ENCODE results near the gene DUSP8. TPM values are rescaled to one million over a fixed set of nuclear protein-coding genes. Genes with fewer than 3 reads are reported as not detected.
A peak's percentile ranks its signal among the peaks of the same experiment; 100 is the strongest.

The DUSP8 gene
- total RNA-seq, 2 donors from 2014 or later = 4.7 to 7.0 TPM

GRCh38 chr11:1536065-1536843, 35.8 kb downstream of the DUSP8 start:
- H3K9me3 ChIP-seq (ENCODE audit: control insufficient read depth, low read length) = no peaks in the 10 kb centered on the region
- no peak overlapping the region for H3K27ac ChIP-seq (ENCODE audit: low read depth, low read length)
- H3K27me3 ChIP-seq (ENCODE audit: control insufficient read depth, insufficient read depth, low read length, poor library complexity, severe bottlenecking) = peaks cover 24% of the 10 kb centered on the region
- H3K9ac ChIP-seq (ENCODE audit: extremely low read depth, low read length, poor library complexity, severe bottlenecking) = no peak overlapping the region
- Mint-ChIP-seq H3K27ac (no peak overlapping the region), H3K36me3 (ENCODE audit: low read depth) (no peaks in the 10 kb centered on the region), H3K9me3 (no peaks in the 10 kb centered on the region), H3K4me1 (no peaks in the 10 kb centered on the region), H3K4me3 (no peak overlapping the region), H3K27me3 (ENCODE audit: insufficient read depth) (peaks cover 33% of the 10 kb centered on the region)
- no peak for DNase-seq
- 91 to 94% methylated on average over 13 to 16 of the region's 16 CpGs for WGBS, 2 experiments (ENCODE audit: insufficient coverage in 1 of 2, insufficient read length in 1 of 2)
- no peak for TF ChIP-seq CTCF (conservative IDR thresholded peaks at IDR 0.05)
- H3K4me3 ChIP-seq (ENCODE audit: low read length) = no peak overlapping the region
- H3K4me1 ChIP-seq (ENCODE audit: control insufficient read depth, insufficient read depth, low read length) = no peaks in the 10 kb centered on the region
- no peaks in the 10 kb centered on the region for H3K36me3 ChIP-seq (ENCODE audit: control insufficient read depth, insufficient read depth, low read length)

GRCh38 chr11:1534682-1535081, 37.4 kb downstream of the DUSP8 start:
- Histone ChIP-seq H3K9ac (ENCODE audit: extremely low read depth, low read length, poor library complexity, severe bottlenecking) (no peak overlapping the region), H3K4me1 (ENCODE audit: control insufficient read depth, insufficient read depth, low read length) (no peaks in the 10 kb centered on the region), H3K36me3 (ENCODE audit: control insufficient read depth, insufficient read depth, low read length) (no peaks in the 10 kb centered on the region), H3K9me3 (ENCODE audit: control insufficient read depth, low read length) (no peaks in the 10 kb centered on the region), H3K27me3 (ENCODE audit: control insufficient read depth, insufficient read depth, low read length, poor library complexity, severe bottlenecking) (peaks cover 17% of the 10 kb centered on the region), H3K4me3 (ENCODE audit: low read length) (no peak overlapping the region), H3K27ac (ENCODE audit: low read depth, low read length) (no peak overlapping the region)
- no peak for TF ChIP-seq CTCF (conservative IDR thresholded peaks at IDR 0.05)
- WGBS, 2 experiments (ENCODE audit: insufficient coverage in 1 of 2, insufficient read length in 1 of 2) = 93 to 95% methylated on average over 11 to 14 of the region's 14 CpGs
- Mint-ChIP-seq H3K27ac (peak overlapping the region; percentile 41), H3K4me3 (no peak overlapping the region), H3K4me1 (no peaks in the 10 kb centered on the region), H3K9me3 (no peaks in the 10 kb centered on the region), H3K27me3 (ENCODE audit: insufficient read depth) (peaks cover 20% of the 10 kb centered on the region), H3K36me3 (ENCODE audit: low read depth) (no peaks in the 10 kb centered on the region)
- no peak for DNase-seq

GRCh38 chr11:1534171-1534570, 37.9 kb downstream of the DUSP8 start:
- Mint-ChIP-seq H3K27me3 (ENCODE audit: insufficient read depth) (peaks cover 16% of the 10 kb centered on the region), H3K27ac (no peak overlapping the region), H3K4me1 (no peaks in the 10 kb centered on the region), H3K4me3 (no peak overlapping the region), H3K9me3 (no peaks in the 10 kb centered on the region), H3K36me3 (ENCODE audit: low read depth) (no peaks in the 10 kb centered on the region)
- no peaks in the 10 kb centered on the region for H3K36me3 ChIP-seq (ENCODE audit: control insufficient read depth, insufficient read depth, low read length)
- DNase-seq = no peak
- no peaks in the 10 kb centered on the region for H3K9me3 ChIP-seq (ENCODE audit: control insufficient read depth, low read length)
- no peak overlapping the region for H3K9ac ChIP-seq (ENCODE audit: extremely low read depth, low read length, poor library complexity, severe bottlenecking)
- H3K4me3 ChIP-seq (ENCODE audit: low read length) = no peak overlapping the region
- TF ChIP-seq CTCF (conservative IDR thresholded peaks at IDR 0.05) = no peak
- H3K4me1 ChIP-seq (ENCODE audit: control insufficient read depth, insufficient read depth, low read length) = no peaks in the 10 kb centered on the region
- peaks cover 13% of the 10 kb centered on the region for H3K27me3 ChIP-seq (ENCODE audit: control insufficient read depth, insufficient read depth, low read length, poor library complexity, severe bottlenecking)
- no peak overlapping the region for H3K27ac ChIP-seq (ENCODE audit: low read depth, low read length)
- WGBS, 2 experiments (ENCODE audit: insufficient coverage in 1 of 2, insufficient read length in 1 of 2) = 92 to 93% methylated on average over 4 to 7 of the region's 7 CpGs
